GM12878 (cell line): ENCODE measurements around the gene TLNRD1.

Experiments used
- ETV6 ChIP-seq, 2 experiments: fragments of 450-650 bp in 1 of 2; IDR thresholded peaks in 1 of 2; conservative IDR thresholded peaks in 1 of 2; 2 replicates each; pipeline ENCODE4 v1.6.1; 2014; ENCODE audit warnings: antibody characterized with exemption in 1 of 2, borderline replicate concordance in 1 of 2, low read depth in 1 of 2, mild to moderate bottlenecking in 1 of 2, moderate library complexity in 1 of 2
- SP1 ChIP-seq: IDR thresholded peaks from one replicate; pipeline ENCODE4 v1.6.1; 2011; ENCODE audit warnings: low read depth, low read length
- TAF1 ChIP-seq: IDR thresholded peaks from 2 replicates; pipeline ENCODE4 v1.6.1; 2011; ENCODE audit warnings: mild to moderate bottlenecking, low read depth, low read length, borderline replicate concordance
- TF ChIP-seq, protein P1 (sequence below): IDR thresholded peaks from 2 replicates; pipeline ENCODE4 v1.6.1; 2011; ENCODE audit warnings: low read depth, mild to moderate bottlenecking, low read length, moderate library complexity, borderline replicate concordance; ENCODE audit errors: extremely low read depth

DNA sequence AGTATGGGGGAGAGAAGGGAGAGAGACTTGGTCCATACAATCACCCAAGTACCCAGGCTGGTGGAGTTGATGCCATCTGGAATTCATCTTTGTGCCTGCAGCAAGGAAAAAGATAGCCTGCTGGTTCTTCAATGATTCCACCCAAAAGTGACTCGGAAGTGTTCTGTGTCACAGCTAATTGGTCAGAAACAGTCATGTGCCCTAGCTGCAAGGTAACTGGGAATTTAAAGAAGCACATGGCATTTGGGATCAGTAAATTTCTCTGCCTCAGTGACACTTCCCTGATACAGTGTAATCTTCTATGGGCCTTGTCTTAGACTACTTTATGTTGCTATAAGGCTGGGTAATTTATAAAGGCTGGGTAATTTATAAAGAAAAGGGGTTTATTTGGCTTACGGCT is 17.5 kb downstream of the TLNRD1 start:
- TF ChIP-seq TAF1 (no peak), ETV6 (conservative IDR thresholded peaks at IDR 0.05 in 1 of 2, IDR thresholded peaks at IDR 0.05 in 1 of 2; ENCODE audit: borderline replicate concordance in 1 of 2, low read depth in 1 of 2) (no peak), SP1 (no peak)
- TF ChIP-seq, protein P1, sequence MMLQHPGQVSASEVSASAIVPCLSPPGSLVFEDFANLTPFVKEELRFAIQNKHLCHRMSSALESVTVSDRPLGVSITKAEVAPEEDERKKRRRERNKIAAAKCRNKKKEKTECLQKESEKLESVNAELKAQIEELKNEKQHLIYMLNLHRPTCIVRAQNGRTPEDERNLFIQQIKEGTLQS, result no peak
